CD14-positive monocyte (primary cell): ENCODE measurements around the gene GDPGP1. TPM values are rescaled to one million over a fixed set of nuclear protein-coding genes. Genes with fewer than 3 reads are reported as not detected.
A peak's percentile ranks its signal among the peaks of the same experiment; 100 is the strongest.

Experiments
- DNase-seq, 3 donors: peaks; one replicate each; pipeline ENCODE4 v3.0.0-alpha.2; 2011 to 2022
- H2AFZ ChIP-seq: 2 replicates; pipeline ENCODE4 v1.6.0; 2012; ENCODE audit warnings: mild to moderate bottlenecking, low read depth, low read length, inconsistent platforms; ENCODE audit not compliant: insufficient read depth, poor library complexity, severe bottlenecking
- H3K27ac ChIP-seq, 2 donors: 1 replicate in 1 of 2; 2 replicates in 1 of 2; pipeline ENCODE4 v1.5.1; 2012 to 2013; ENCODE audit warnings: low read length in 2 of 2, control low read depth in 1 of 2, inconsistent platforms in 1 of 2, low read depth in 1 of 2, mild to moderate bottlenecking in 1 of 2
- H3K27me3 ChIP-seq, 2 donors: one replicate each; pipeline versions ENCODE4 v1.6.0 to v1.6.1; 2011 to 2013; ENCODE audit warnings: low read length in 2 of 2; ENCODE audit not compliant: control insufficient read depth in 2 of 2, insufficient read depth in 2 of 2
- H3K36me3 ChIP-seq, 2 donors: replicated peaks in 1 of 2; 1 replicate in 1 of 2; 2 replicates in 1 of 2; pipeline versions ENCODE4 v1.5.1 to v1.6.1; 2012 to 2013; ENCODE audit warnings: low read length in 2 of 2, control low read depth in 1 of 2, inconsistent platforms in 1 of 2, mild to moderate bottlenecking in 1 of 2; ENCODE audit not compliant: insufficient read depth in 2 of 2, control insufficient read depth in 1 of 2
- H3K4me1 ChIP-seq, 2 donors: 1 replicate in 1 of 2; 2 replicates in 1 of 2; pipeline versions ENCODE4 v1.5.1 to v1.6.1; 2012 to 2013; ENCODE audit warnings: low read length in 2 of 2, control low read depth in 1 of 2, inconsistent platforms in 1 of 2, mild to moderate bottlenecking in 1 of 2, moderate library complexity in 1 of 2; ENCODE audit not compliant: insufficient read depth in 2 of 2, control insufficient read depth in 1 of 2
- H3K4me2 ChIP-seq: replicated peaks from 2 replicates; pipeline ENCODE3; 2012; ENCODE audit warnings: low read length, moderate library complexity, mild to moderate bottlenecking; ENCODE audit not compliant: poor library complexity, severe bottlenecking; ENCODE audit errors: extremely low read depth
- H3K4me3 ChIP-seq, 3 experiments: fragments of 200-600 bp in 1 of 3; sonication (generic) in 1 of 3; replicated peaks in 1 of 3; 1 replicate in 2 of 3; 2 replicates in 1 of 3; pipeline ENCODE4 v1.5.1; 2011 to 2013; ENCODE audit warnings: low read length in 3 of 3, mild to moderate bottlenecking in 3 of 3, control low read depth in 2 of 3, low read depth in 2 of 3, inconsistent platforms in 1 of 3, moderate library complexity in 1 of 3
- H3K79me2 ChIP-seq: 2 replicates; pipeline ENCODE4 v1.6.0; 2012; ENCODE audit warnings: mild to moderate bottlenecking, control low read depth, inconsistent platforms, low read length, moderate library complexity; ENCODE audit not compliant: insufficient read depth
- H3K9ac ChIP-seq: 2 replicates; pipeline ENCODE4 v1.6.0; 2017; ENCODE audit warnings: low read length, mild to moderate bottlenecking; ENCODE audit not compliant: insufficient read depth, poor library complexity, severe bottlenecking
- H3K9me3 ChIP-seq, 2 donors: replicated peaks in 1 of 2; 1 replicate in 1 of 2; 2 replicates in 1 of 2; pipeline versions ENCODE4 v1.5.1 to v1.6.1; 2012 to 2013; ENCODE audit warnings: low read length in 2 of 2, control low read depth in 1 of 2; ENCODE audit not compliant: control insufficient read depth in 1 of 2, insufficient read depth in 1 of 2
- H4K20me1 ChIP-seq: 2 replicates; pipeline ENCODE4 v1.6.0; 2012; ENCODE audit warnings: mild to moderate bottlenecking, low read length, control low read depth, moderate library complexity; ENCODE audit not compliant: insufficient read depth
- H3K27ac Mint-ChIP-seq, 7 donors: one replicate each; pipeline ENCODE4 v1.8.0; 2020; ENCODE audit warnings: mild to moderate bottlenecking in 7 of 7, mixed read lengths in 7 of 7, moderate library complexity in 6 of 7, inconsistent platforms in 2 of 7
- H3K27me3 Mint-ChIP-seq, 3 donors: one replicate each; pipeline ENCODE4 v1.8.0; 2021 to 2022; ENCODE audit warnings: low read depth in 3 of 3, mild to moderate bottlenecking in 3 of 3, mixed read lengths in 3 of 3, moderate library complexity in 3 of 3, inconsistent platforms in 1 of 3
- H3K36me3 Mint-ChIP-seq, 2 donors: one replicate each; pipeline ENCODE4 v1.8.0; 2020; ENCODE audit warnings: mixed read lengths in 2 of 2, inconsistent platforms in 1 of 2, mild to moderate bottlenecking in 1 of 2
- H3K4me1 Mint-ChIP-seq: one replicate; pipeline ENCODE4 v1.8.0; 2020; ENCODE audit warnings: mild to moderate bottlenecking, mixed read lengths
- H3K4me3 Mint-ChIP-seq, 2 donors: one replicate each; pipeline ENCODE4 v1.8.0; 2020; ENCODE audit warnings: mild to moderate bottlenecking in 2 of 2, mixed read lengths in 2 of 2, moderate library complexity in 1 of 2
- H3K9me3 Mint-ChIP-seq, 7 donors: one replicate each; pipeline ENCODE4 v1.8.0; 2020 to 2022; ENCODE audit warnings: mixed read lengths in 7 of 7, mild to moderate bottlenecking in 6 of 7, moderate library complexity in 6 of 7, inconsistent platforms in 2 of 7
- CTCF ChIP-seq: fragments of 200-600 bp; IDR thresholded peaks from one replicate; pipeline ENCODE4 v1.8.0; 2022; ENCODE audit warnings: antibody characterized with exemption, mild to moderate bottlenecking
- WGBS: methylation state at CpG from one replicate; pipeline ENCODE4 v1.1.5; 2013; ENCODE audit warnings: missing lambda C conversion rate; ENCODE audit not compliant: insufficient coverage; 5-methylcytosine and 5-hydroxymethylcytosine counted together
- intact Hi-C, 2 donors: fragments of 100-400 bp; cut with micrococcal nuclease; formaldehyde crosslinking; loops; one replicate each; pipeline versions ENCODE4 v1.15.0 to v1.15.1; 2023
- polyA plus RNA-seq, 3 donors: library from polyadenylated mRNA; depleted of rRNA in 1 of 3; unstranded in 2 of 3; stranded (reverse) in 1 of 3; fragments of 300-500 nt in 2 of 3; fragments of >200 nt in 1 of 3; fragmentation: Illumina TruSeq in 2 of 3; gene quantifications; 1 replicate in 2 of 3; 2 replicates in 1 of 3; pipeline ENCODE4 v1.2.3, GENCODE V29; 2012 to 2021

GDPGP1 gene
- polyA plus RNA-seq, 3 donors: 0.53 to 3.3 (median 0.91) TPM

- intact Hi-C loops: no loop called here
- DNase-seq: no peak
- no peak overlapping the region for H3K27ac Mint-ChIP-seq
- peaks cover 8 to 13% of the 10 kb centered on the region in 2 donors for H3K36me3 ChIP-seq
- H3K36me3 Mint-ChIP-seq: peaks cover 9 to 14% of the 10 kb centered on the region in 2 donors
- no peak overlapping the region for H3K4me3 ChIP-seq
- H3K4me1 Mint-ChIP-seq: peaks cover 10% of the 10 kb centered on the region
- no peaks in the 10 kb centered on the region for H3K79me2 ChIP-seq
- WGBS: 98% methylated on average over 6 of the region's 10 CpGs
- H3K27me3 Mint-ChIP-seq: peaks cover 2 to 4% (median 2%) of the 10 kb centered on the region in 3 donors
- peaks cover 0 to 5% (median 0%) of the 10 kb centered on the region in 7 donors for H3K9me3 Mint-ChIP-seq
- TF ChIP-seq CTCF: no peak
- H3K9me3 ChIP-seq: no peaks in the 10 kb centered on the region
- H4K20me1 ChIP-seq: no peaks in the 10 kb centered on the region
- H3K27ac ChIP-seq: no peak overlapping the region
- no peak overlapping the region for H2AFZ ChIP-seq
- H3K4me3 Mint-ChIP-seq: no peak overlapping the region
- H3K27me3 ChIP-seq: no peaks in the 10 kb centered on the region
- H3K4me1 ChIP-seq: peaks cover 2 to 3% of the 10 kb centered on the region in 2 donors
- no peak overlapping the region for H3K9ac ChIP-seq
- H3K4me2 ChIP-seq: no peak overlapping the region
These were observed 10.1 kb downstream of the GDPGP1 start for GRCh38 chr15:90243943-90244639.

- Histone ChIP-seq H3K36me3 (no peaks in the 10 kb centered on the region), H4K20me1 (no peaks in the 10 kb centered on the region), H3K9me3 (no peaks in the 10 kb centered on the region), H3K4me3 (peak overlapping the region in 2 of 3 experiments; percentile 28 to 73), H2AFZ (no peak overlapping the region), H3K4me1 (peaks cover 12 to 14% of the 10 kb centered on the region in 2 donors), H3K4me2 (peak overlapping the region; percentile 97), H3K9ac (no peak overlapping the region), H3K27ac (no peak overlapping the region), H3K27me3 (peaks cover 0 to 5% of the 10 kb centered on the region in 2 donors), H3K79me2 (no peaks in the 10 kb centered on the region)
- no peak for DNase-seq
- H3K4me3 Mint-ChIP-seq: peak overlapping the region; percentile 70 to 86
- 82% methylated on average over 5 of the region's 6 CpGs for WGBS
- peaks cover 16% of the 10 kb centered on the region for H3K4me1 Mint-ChIP-seq
- intact Hi-C loops: no loop called here
- peaks cover 4 to 15% (median 14%) of the 10 kb centered on the region in 3 donors for H3K27me3 Mint-ChIP-seq
- H3K36me3 Mint-ChIP-seq: no peaks in the 10 kb centered on the region
- peaks cover 0 to 3% (median 0%) of the 10 kb centered on the region in 7 donors for H3K9me3 Mint-ChIP-seq
- H3K27ac Mint-ChIP-seq: peak overlapping the region in 2 of 7 donors; percentile 50 to 76
- TF ChIP-seq CTCF: no peak
These were observed 14.8 kb downstream of the GDPGP1 start for GRCh38 chr15:90248789-90249202.
